ENCODE results near the gene EFL1.
A peak's percentile ranks its signal among the peaks of the same experiment; 100 is the strongest.

Gene EFL1

DNA sequence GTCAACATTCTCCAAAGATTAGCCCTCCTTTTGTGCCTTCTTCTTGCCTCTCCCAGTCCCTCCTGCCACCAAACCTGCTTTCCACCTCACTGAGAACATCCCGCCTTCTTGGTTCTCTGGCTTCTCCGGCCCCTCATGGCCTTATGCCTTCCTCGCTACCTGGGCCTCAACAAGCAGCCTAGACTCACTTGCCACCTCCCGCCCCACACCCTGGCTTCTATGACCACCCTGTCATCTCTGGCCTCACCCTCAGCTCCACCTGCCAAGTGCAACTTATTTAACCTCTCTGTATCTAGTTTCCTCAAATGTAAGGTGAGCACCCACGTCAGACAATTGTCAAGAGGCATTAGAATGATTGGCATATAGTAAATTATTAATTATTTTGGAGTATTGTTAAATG, 147.9 kb downstream of the EFL1 start:
- DNase-seq = no peak

DNA sequence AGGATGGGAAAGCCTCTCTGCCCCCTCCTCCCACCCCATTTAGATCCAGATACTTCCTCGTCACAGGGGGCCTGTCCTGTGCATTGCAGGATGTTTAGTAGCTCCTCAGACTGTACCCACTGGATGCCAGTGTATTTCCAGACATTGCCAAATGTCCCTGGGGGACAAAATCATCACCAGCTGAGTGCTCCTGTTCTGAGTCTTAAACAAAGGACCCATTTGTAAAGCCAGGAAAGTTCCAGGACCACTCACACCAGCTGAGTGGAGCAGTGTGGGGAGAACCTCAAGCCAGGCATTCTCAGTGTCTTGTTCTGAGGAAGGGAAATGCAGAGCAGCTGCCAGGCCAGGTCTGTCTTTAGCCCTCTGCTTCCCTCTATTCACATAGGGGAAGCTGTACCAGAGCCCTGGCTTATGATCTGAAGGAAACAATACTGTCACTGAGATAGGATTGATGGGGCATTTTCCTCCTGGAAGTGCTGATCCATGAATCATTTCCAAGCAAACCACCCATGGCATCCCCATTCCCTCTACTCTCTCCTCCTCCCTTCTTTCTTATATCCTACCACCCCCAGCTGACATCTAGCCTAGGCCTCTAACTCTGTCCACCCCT, 149.3 kb downstream of the EFL1 start:
- no peak for DNase-seq

DNA sequence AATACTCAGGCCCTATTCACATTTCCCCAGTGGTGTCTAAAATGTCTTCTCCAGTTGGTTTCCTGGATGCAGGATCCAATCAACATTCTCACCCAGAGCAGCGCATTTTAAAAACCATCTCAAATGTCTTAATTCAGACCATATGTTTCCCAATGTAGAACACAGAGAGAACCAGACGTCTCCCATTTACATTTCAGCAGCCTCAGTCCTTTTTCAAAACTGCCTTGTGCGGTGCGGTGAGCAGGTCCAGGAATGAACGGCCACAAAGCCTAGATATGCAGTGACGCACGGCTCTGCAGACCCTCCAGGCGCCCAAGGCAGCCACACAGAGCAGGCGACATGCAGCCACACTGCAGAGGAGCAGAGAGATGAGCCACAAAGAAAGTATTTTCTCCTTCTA, 150.6 kb downstream of the EFL1 start:
- DNase-seq = no peak

DNA sequence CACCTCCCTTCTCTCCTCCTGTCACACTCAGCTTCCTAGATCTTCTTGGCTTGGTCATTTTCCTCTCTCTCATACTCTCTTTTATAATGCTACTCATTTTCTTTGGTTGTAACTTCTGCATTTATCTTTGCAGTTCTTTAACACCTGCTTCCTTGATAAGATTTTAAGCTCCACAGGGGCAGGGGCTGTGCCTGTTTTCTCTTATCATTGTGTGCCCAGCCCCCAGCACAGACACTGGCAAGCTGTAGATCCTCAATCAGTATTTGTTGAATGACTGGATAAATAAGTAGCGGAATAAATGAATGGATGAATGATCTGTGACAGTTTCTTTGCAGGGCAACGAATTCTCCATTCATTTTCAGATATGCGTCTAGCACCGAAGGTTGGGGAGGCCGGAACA, 152.4 kb downstream of the EFL1 start:
- DNase-seq = no peak

DNA sequence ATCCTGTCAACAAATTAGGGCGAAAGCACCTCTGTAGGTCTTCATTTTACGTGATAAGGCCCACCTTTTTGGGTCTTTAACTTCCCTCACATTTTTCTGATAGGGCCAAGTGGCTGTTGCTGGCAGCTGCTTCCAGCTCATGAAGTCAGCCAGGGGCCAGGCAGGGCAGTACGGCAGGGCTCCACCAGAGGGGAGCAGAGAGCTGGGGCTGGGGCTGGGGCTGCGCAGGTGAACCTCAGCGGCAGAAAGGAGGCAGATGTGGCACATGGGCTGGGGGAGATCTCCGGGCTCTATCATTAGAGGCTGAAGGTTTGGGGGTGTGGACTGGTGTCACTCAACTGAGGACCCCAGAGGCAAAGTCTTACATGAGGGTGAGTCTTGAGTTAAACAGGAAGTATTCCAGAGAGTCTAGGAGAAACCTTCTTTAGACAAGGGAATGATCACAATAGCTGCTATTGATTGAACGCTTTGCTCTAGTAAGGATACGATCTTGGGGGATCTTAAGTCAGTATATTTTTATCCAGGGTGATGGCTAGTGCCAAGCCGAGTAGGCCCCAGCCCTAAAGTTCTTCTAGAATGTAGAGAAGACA, 153.9 kb downstream of the EFL1 start:
- DNase-seq = peak; percentile 47

DNA sequence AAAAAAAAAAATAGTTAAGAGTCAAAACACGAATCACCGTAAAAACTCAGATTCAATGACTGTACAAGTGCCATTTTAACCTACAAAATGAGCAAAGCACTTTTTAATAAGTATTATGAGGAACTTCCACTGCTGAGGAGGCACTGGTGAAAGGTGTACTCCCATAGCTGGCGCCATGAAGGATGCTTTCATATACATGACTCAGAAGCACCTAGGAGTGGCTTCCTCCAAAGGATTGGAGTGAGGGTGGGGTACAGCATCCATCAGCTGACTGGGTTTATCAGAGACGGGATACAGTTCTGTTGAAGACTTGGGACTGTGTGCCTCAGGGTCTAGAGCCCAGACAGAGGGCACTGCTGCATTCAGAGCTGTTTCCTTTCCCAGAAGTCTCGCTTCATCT, 155.9 kb downstream of the EFL1 start:
- DNase-seq = no peak

DNA sequence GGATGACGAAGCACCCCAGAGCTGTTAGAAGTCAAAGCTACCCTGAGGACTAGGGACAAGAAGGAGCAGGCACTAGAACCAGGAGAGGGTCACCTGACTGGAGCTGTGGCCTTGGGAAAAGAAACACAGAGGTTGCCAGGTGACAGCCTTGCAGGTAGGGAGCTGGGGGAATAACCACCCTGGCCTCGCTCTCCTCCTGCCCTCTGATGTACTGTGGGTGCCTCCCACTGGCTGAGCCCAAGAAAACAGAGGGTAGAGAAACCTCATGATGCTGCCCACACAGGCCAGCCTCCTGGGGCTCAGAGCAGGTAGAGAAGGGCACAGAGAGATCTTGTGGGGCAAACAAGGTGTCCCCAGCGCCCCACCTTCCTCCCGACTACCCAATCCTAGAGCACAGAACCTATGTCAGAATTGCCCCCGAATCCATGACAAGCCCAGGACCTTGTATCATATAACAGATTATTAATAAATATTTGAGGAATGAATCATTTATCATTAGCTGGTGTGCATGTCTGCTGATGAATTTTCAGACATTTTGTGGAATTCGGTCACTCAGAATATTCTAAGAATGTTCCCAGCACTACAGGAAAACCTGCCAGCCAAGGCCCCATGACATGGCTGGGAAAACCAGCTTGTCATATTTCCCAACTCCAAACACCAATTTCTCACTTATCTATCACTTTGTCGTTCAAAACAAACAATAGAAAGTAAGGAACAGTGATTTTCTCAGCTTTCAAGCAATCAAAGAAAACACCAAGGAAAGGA, 156.9 kb downstream of the EFL1 start:
- DNase-seq = no peak

DNA sequence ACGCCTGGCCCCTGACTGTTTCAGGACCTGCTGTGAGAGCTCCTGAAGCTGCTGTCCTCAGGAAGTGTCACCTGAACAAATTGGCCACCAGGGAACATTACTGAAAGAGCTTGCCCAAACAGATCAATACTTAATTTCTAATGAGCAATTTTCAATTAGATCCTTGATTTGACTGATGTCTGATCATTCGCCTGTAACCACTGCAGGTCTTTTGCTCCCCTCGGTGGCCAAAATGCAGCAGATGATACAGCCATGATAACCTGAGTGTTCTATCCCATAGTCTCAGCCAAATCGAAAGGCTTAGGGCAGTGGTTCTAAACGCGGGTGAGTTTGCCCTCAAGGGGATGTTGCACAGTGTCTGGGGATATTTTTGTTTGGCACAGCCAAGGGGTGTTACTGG, 159.1 kb downstream of the EFL1 start:
- DNase-seq = no peak

DNA sequence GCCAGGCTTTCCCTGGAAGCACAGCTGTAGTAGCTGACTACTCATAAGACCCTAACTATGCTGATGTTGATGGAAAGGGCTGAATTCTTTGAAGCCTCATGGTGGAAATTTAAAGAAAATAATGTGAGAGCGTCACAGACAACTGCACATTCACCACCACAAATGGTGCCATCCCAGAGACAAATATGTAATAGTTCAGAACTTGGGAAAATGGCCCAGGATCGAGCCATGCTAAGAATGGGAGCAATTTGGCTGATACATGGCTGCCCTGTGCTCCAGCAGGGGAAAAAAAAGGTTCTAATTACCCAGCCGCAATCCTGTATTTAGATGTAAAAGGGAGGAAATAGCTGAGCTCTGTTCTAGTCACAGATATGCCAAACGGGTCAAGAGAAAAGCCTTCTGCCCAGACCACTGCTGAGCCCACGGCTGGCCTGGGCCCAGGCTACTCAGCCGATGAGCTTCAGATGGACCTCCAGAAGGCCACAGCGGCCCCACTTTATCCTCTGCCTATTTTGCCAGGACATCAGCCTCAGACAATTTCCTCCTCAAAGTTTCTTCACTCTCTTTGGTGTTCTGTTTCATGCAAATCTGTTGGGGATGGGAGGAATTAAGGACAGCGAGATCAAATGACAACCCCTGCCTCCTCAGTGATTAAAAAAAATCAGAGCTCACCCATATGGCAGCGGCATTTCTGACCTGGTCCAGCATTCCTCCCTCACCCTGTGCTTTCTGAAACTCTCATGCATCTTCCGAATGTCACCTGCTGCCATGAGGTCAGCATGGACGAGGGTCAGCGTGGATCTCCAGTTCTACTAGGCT, 162.2 kb downstream of the EFL1 start:
- DNase-seq = no peak

DNA sequence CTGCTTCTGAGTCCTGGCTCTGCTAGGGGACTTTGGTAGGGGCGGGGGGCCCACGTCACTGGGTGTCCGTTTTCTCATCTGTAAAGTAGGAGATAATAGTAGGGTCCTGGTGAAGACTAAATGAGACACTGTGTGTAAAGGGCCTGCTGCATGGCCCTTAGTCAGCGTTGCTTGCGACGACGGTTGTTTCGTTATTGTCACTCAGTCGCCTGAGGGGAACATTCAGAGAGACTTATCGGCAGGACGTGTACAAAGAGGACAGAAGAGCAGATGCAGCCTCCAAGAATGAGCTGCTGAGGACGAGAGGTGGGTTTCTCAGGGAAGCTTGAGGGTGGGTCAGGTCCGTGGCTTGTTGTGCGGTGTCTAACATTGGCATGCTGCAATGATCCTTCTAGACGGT, 163.9 kb downstream of the EFL1 start:
- DNase-seq = no peak

DNA sequence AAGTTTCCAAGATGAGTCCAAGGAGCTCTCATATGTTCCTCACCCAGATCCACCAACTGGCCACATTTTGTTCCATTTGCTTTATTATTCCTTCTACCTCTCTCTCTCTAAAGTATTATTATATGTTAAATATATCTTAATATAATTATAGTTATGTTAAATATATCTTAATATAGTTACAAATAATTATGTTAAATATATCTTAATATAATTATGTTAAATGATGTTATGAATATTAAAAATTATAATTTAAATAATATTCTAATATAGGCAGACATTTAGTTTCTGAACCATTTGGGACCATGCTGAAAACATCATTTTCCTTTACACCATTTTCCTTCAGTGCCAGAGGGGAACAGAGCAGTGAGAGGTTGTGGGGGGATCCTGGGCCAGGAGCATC, 166.7 kb downstream of the EFL1 start:
- no peak for DNase-seq

DNA sequence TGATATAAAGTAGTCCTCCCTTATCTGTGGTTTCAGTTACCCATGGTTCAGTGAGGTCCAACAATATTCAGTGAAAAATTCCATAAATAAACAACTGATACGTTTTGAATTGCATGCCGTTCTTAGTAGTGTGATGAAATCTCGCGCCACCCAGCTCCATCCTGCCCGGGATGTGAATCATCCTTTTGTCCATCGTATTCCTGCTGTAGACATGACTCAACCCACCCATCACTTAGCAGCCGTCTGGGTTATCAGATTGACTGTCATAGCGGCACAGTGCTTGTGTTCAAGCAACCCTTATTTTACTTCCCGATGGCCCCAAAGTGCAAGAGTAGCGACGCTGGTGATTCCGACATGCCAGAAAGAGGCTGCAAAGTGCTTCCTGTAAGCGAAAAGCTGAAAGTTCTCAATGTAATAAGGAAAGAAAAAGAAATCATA, 168.7 kb downstream of the EFL1 start:
- DNase-seq = no peak

DNA sequence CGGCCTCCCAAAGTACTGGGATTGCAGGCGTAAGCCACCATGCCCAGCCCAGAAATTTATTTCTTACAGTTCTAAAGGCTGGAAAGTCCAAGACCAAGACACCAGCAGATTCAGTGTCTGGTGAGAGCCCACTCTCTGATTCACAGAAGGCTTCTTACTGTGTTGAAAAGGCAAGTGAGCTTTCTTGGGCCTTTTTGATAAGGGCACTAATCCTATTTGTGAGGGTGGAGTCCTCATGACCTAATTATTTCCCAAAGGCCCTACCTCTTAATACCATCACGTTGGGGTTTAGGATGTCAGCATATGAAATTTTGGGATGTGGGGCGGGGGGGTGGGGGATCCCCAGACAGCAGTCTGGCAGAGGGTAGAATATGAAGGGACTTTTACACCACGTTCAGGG, 169.2 kb downstream of the EFL1 start:
- DNase-seq = no peak

DNA sequence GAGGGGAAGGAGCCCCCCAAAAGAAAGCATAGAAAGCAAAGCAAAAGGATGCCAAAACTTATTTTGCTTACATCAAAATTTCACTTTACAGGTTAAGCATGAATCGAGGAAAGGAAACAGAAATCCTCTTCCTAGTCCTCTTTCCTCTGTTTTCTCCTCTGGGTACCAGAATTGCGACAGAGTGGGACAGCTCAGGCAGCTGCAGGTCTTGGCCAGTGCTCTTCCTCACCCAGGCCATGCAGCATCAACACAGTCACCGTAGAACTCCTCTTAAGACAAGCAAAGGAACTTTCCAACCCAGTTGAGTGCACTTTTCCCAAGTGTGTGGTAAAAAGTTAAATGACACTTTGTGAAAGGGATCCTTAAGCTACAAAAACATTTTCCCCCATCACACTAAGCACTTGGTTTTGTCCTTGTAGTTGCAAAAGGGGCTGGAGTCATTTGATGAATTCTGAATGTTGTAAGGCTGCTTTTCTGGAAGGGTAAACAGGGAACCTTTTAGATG, 170.8 kb downstream of the EFL1 start:
- no peak for DNase-seq

DNA sequence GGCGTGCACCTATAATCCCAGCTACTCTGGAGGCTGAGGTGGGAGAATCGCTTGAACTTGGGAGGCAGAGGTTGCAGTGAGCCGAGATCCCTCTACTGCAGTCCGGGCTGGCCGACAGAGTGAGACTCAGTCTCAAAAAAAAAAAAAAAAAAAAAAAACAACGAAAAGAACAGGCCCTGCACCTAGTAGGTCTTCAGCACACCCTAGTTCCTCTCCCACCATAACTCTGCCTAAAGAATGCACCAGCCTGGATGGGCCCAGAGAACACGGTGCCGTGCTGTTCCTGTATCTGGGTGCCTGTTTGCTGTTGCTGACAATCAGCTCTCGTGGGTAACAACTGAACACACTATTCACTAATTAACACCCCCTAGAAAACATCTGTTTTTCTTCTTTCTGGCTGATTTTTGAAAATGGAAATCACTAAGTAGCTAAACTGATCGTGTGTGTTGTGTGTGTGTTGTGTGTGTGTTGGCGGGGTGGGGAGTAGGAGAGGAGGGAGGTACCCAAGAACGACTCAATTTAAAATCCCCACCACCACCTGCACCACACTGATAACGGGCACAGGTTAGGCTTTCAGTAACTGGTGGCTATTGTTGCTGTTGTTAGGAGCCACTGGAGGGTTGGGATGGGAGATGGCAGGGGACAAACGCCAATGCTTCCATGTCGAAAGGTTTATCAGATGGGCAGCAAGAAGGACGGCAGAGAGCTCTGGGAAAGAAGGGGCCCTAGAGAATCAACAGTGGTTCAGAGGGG, 176.1 kb downstream of the EFL1 start:
- no peak for DNase-seq

DNA sequence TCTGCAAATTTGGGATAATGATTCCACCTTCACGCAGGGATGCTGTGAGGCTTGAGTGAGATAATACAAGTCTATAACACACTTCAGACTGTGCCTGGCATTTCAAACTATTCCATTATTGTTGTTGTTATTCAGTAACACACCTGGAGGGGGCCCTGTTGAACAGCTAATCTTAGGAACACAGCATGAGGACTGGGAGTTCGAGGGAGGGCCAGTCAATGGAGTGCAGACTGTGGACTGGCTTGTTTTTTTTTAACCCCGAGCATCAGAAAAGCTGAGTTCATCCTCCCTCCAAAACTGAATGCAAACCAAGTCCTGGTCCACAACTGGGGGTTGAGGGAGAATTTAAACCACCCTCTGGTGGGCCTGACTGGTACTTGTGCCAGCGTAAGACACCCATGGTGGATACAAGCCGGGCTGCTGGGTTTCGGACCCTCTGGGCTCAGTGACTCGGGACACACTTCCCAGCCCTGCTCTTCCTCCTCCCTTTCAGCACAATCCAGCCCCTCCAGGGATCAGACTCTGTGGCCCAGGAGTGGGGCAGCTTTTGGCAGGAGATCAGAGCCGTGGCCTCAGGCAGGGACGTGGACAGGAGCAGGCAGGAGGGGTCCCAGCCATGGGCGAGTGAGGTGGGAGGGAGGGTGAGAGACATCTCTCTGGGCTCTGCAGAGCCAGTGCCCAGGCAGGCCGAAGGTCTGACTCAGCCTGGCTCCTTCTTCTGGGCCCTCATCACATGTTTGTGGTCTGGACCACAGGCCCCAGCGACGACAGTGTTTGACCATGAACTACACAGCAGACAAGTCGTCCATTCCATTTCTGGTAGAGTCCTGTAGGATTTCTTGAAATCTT, 180.4 kb downstream of the EFL1 start:
- no peak for DNase-seq

DNA sequence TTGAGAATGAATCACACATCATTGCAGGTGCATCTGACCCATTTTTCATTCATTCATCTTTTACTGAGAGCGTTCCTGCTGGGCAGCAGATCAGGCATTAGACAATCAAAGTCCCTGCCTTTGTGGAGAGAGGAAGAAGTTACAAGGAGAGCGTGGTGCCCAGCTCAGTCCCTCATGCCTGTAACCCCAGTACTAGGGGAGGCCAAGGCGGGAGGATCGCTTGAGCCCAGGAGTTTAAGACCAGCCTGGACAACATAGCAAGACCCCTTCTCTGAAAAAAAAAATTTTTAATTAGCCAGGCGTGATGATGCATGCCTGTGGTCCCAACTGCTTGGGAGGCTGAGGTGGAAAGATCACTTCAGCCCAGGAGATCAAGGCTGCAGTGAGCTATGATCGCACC, 181.8 kb downstream of the EFL1 start:
- DNase-seq = no peak
